MG63 (cell line): ENCODE data around the gene ENTPD7. TPM values are rescaled to one million over a fixed set of nuclear protein-coding genes. Genes with fewer than 3 reads are reported as not detected.
A peak's percentile ranks its signal among the peaks of the same experiment; 100 is the strongest.
"Not testable (repeated sequence)": the region's sequence is repeated elsewhere in the genome, so short reads cannot be mapped to it uniquely, and the experiment has no call there.

ENCODE experiments used
- DNase-seq: peaks from one replicate; pipeline ENCODE4 v3.0.0-alpha.2; 2020
- H3K27me3 ChIP-seq: fragments of 250-450 bp; sonication (Bioruptor Pico); 2 replicates; pipeline ENCODE4 v1.5.1; 2020; ENCODE audit warnings: mild to moderate bottlenecking, moderate library complexity
- H3K36me3 ChIP-seq: fragments of 250-450 bp; sonication (Bioruptor Pico); 2 replicates; pipeline ENCODE4 v1.5.1; 2020; ENCODE audit warnings: mild to moderate bottlenecking, moderate library complexity
- H3K4me3 ChIP-seq: fragments of 250-450 bp; sonication (Bioruptor Pico); 2 replicates; pipeline ENCODE4 v1.5.1; 2020; ENCODE audit warnings: mild to moderate bottlenecking, moderate library complexity
- H3K9me3 ChIP-seq: fragments of 250-450 bp; sonication (Bioruptor Pico); 2 replicates; pipeline ENCODE4 v1.5.1; 2020; ENCODE audit warnings: mild to moderate bottlenecking, moderate library complexity
- total RNA-seq: library from RNA; depleted of rRNA; stranded (reverse); fragments of >200 nt; shearing (Covaris generic); gene quantifications from 2 replicates; pipeline ENCODE4 v1.2.3, GENCODE V29; 2014; ENCODE audit warnings: low replicate concordance; rRNA removed

ENTPD7 gene, protein sequence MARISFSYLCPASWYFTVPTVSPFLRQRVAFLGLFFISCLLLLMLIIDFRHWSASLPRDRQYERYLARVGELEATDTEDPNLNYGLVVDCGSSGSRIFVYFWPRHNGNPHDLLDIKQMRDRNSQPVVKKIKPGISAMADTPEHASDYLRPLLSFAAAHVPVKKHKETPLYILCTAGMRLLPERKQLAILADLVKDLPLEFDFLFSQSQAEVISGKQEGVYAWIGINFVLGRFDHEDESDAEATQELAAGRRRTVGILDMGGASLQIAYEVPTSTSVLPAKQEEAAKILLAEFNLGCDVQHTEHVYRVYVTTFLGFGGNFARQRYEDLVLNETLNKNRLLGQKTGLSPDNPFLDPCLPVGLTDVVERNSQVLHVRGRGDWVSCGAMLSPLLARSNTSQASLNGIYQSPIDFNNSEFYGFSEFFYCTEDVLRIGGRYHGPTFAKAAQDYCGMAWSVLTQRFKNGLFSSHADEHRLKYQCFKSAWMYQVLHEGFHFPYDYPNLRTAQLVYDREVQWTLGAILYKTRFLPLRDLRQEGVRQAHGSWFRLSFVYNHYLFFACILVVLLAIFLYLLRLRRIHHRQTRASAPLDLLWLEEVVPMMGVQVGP
- total RNA-seq = 9.8 and 11.8 TPM in 2 replicates

DNA sequence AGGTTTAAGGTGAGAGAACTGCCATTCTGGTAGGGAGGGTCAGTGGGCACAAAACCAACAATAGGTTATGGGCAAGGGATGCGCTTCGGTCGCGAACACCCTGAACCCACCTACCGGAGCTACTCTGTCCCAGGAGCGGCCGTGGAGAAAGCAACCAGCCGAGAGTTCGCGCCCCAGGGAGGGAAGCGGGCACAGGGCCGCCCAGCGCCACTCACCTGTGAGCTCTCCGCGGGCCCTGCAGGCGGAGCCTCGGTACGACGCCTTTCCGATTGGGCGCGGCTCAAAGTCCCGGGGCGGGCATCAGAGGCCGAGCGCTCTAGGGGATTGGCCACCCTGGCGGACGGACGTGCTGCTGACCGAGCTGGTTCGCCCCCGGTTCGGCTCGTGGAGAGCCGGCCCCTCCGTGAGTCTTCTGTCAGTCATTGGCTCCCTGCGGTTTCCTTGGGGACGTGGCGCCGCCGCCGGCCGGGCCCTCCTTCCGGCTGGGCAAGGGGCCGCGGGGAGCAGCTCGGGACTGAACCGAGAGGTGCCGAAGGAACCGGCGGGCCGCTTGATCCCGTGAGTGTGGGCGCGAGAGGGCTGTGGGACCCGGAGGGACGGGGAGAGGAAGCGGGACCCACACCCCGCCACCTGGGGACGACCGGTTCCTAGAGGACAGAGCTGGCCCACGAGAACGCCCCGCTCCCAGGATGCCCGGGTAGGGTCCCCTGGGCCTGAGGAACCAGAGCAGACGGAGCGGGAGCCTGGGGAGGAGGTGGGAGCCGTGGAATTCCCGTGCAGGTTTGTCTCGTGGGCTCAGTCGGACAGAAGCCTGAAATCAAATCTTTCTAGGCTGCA is at the start of gene ENTPD7:
TSS of gene ENTPD7 (plus strand) at position 479 of the 837 bp plus-strand sequence. CDS start 448 bp downstream, outside the sequence.
- Histone ChIP-seq H3K4me3 (peak within 1 kb of the TSS; percentile 80), H3K9me3 (no peaks in the 10 kb centered on the region), H3K36me3 (peaks cover 14% of the 10 kb centered on the region), H3K27me3 (no peaks in the 10 kb centered on the region)
- DNase-seq = peak; percentile 97

DNA sequence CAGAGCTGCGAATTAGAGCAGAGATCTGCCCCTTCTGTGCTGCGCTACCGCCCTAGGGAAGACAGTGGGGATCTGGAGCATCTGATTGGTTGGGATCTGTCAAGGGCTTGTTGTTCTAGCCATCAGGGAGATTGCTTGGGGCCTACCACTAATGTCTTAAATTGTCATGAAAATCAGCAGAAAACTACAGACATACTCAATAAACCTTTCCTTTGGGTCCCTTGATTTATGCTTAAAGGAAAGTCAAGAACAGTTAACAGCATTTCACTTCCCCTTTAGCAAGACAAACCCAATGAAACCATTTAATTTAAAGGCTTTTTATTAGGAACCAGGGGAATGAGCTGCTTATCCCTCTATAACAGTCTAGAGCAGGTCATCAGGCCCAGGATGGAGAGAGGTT is 49.1 kb upstream of the ENTPD7 start:
- no peak for DNase-seq
- Histone ChIP-seq H3K4me3 (no peak overlapping the region), H3K27me3 (no peaks in the 10 kb centered on the region), H3K36me3 (peaks cover 33% of the 10 kb centered on the region), H3K9me3 (no peaks in the 10 kb centered on the region)

DNA sequence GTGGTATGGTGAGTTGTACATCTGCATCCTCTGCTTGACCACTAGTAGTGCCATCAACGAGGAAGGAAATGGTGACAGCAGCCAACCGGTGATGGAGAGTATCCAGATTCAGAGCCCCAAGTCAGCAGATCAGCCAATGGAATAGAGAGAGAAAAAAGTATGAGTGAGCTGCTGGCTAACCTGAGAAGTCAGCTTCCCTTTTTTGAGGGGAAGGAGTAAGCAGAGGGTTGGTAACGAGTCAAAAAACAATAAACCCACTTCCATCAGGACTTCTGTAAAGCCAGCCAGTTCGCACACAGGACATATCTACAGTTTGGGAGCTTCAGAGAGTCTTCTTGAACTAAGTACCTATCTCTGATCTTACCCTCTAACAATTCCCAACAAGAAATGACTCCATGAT is 48.0 kb upstream of the ENTPD7 start:
- H3K4me3 ChIP-seq = no peak overlapping the region
- no peak for DNase-seq
- no peaks in the 10 kb centered on the region for H3K27me3 ChIP-seq
- no peaks in the 10 kb centered on the region for H3K9me3 ChIP-seq
- peaks cover 40% of the 10 kb centered on the region for H3K36me3 ChIP-seq

DNA sequence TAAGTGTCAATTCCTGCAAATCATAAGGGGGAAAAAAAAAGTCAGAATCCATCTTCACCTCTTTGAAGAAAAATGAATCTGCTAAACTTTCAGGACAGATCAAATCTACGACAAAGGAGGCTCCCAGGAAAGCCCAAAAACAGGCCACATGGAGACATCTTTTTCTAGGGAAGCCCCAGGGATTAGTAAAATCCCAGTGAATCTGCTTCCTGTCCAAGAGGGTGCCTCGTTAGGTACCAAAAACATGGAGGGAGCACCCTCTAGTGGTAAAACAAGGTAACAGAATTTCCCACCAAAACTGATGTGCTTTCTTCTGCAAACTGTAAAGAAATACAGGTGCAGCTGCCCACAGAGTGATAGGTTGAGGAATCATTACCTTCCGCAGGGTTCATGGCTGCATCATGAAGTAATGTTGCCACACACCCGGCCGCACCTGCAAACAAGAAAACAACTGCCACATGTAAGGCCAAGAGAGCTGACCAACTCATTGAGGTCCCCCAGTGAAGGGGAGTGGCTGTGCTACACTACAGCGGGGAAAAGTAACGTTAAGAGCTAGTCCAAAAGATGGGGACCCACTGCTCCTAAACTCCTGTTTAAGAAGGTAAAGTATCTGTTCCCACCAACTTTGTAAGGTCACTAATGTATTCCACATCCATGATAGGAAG is 47.0 kb upstream of the ENTPD7 start:
- peak; percentile 4 for DNase-seq
- H3K36me3 ChIP-seq = peaks cover 48% of the 10 kb centered on the region
- H3K27me3 ChIP-seq = no peaks in the 10 kb centered on the region
- H3K9me3 ChIP-seq = no peaks in the 10 kb centered on the region
- H3K4me3 ChIP-seq = no peak overlapping the region

DNA sequence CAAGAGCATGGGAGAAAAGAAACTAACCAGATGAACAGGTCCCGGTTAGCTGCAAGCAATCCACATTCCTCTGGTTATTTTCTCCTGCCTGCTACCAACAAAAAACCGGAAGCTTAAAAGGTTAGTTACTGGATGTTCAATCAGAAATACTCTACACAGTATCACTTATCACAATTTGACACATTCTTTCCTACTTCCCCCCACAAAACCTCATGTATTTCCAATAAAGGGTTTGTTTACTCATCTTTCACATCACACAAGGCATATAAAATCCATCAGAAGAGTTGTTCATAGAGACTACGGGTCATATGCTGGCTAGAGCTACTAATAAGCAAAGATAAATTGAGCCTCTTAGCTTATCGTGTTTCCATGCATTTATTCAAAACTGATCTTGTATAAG is 43.9 kb upstream of the ENTPD7 start:
- DNase-seq = no peak

DNA sequence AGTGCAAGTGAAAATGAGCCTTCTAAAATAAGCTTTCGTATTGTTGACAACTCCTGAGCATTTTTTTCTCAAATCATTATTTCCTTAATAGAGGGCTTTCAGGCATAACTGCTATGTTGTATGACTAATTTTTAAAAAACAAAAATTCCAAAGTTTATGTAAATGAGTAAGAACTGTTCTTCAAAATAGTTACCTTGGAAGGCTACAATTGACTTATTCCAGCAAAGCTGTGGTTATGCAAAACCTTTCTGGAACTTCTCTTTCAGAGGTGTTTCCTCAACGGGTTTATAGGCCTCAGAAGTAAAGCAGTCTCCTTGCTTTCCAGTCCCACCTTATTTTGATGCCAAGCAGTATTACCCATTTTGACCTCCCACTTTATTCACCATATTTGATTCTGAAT is 41.6 kb upstream of the ENTPD7 start:
- Histone ChIP-seq H3K4me3 (peak overlapping the region; percentile 63), H3K9me3 (no peaks in the 10 kb centered on the region; the same call in 1 of the 2 replicates), H3K36me3 (peaks cover 33% of the 10 kb centered on the region), H3K27me3 (no peaks in the 10 kb centered on the region)
- no peak for DNase-seq

More for the DNA sequence above, 43.9 kb upstream of the ENTPD7 start:
- Histone ChIP-seq H3K36me3 (peaks cover 53% of the 10 kb centered on the region), H3K9me3 (no peaks in the 10 kb centered on the region), H3K4me3 (no peak overlapping the region), H3K27me3 (no peaks in the 10 kb centered on the region)

DNA sequence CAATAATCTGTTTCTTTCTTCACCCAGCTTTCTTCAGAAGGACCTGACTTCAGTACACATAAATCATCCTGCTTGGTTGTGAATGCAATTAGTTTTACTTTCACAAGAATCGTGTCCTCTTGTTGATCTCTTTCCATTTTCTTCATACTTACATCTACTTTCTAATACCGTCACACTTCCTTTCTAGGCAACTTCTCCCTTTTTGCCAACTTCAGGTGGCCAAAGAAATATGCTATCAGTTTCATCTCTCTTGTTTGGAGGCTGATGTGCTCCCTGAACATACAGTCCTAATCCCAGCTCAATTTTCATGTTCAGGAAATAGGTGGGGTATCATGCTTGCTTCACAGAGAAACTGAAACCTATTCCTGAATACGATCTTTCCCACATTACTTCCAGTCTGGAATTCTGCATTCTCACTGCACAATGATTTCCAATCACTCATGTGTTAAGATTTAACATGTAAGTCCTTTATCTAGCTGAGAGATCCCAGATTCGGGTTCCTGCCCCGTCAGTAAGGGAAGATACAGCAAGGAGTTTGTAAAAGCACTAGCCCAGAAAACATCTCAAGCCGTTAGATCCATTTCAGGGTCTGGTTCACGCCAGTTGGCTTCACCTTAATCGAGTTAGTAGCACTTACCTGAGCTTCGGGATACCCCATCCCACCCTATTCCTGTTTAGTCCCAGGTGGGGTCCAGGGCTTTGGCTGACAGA is 40.1 kb upstream of the ENTPD7 start:
- DNase-seq = no peak
- Histone ChIP-seq H3K36me3 (peaks cover 32% of the 10 kb centered on the region), H3K27me3 (no peaks in the 10 kb centered on the region), H3K4me3 (peak overlapping the region; percentile 63), H3K9me3 (peaks cover 4% of the 10 kb centered on the region)

DNA sequence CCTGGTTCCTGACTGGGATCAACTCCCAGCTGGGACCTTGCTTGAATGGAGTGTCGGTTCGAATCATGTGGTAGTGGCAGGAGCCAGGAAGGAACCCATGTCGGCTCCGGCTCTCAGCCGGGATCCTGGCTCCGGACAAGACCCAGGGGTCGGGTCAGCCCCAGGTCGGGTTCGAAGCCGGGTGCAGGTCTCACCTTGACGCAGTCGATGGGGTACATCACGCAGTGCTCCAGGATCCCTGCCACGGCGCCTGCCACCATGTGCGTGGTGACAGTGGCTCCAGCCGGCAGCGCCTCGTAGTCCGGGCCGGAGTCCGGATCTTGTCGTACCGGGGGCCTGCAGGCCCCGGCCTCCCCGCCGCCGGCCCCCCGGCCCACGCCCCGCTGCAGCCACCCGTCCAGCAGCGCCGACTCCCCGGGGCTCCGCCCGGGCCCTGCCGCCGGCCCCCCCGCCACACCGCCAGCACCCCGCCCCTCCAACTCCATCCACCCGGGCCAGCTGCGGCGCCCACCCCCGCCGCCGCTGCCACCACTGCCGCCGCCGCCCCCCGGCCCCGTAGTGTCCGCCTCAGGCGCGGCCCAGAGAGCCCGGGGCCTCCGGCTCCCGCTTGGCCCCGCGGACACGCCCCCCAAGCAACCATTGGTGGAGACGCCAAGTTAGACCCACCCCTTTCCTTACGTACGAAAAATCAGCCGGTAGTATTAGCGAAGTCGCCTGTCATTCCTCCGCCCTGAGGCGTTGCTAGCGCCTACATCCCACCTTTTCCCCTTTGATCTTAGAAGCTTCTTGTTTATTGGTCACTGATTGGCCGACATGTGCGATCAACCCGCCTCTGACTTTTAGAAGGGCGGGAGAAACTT is 39.2 kb upstream of the ENTPD7 start, which contains the start of gene SLC25A28:
TSS of gene SLC25A28 (minus strand) at position 589 of the 860 bp plus-strand sequence. CDS start at position 485, 104 bp downstream.
- H3K27me3 ChIP-seq = no peaks in the 10 kb centered on the region
- H3K36me3 ChIP-seq = peaks cover 27% of the 10 kb centered on the region
- H3K9me3 ChIP-seq = peaks cover 4% of the 10 kb centered on the region
- peak within 1 kb of the TSS; percentile 63 for H3K4me3 ChIP-seq
- DNase-seq = peak; percentile 3

DNA sequence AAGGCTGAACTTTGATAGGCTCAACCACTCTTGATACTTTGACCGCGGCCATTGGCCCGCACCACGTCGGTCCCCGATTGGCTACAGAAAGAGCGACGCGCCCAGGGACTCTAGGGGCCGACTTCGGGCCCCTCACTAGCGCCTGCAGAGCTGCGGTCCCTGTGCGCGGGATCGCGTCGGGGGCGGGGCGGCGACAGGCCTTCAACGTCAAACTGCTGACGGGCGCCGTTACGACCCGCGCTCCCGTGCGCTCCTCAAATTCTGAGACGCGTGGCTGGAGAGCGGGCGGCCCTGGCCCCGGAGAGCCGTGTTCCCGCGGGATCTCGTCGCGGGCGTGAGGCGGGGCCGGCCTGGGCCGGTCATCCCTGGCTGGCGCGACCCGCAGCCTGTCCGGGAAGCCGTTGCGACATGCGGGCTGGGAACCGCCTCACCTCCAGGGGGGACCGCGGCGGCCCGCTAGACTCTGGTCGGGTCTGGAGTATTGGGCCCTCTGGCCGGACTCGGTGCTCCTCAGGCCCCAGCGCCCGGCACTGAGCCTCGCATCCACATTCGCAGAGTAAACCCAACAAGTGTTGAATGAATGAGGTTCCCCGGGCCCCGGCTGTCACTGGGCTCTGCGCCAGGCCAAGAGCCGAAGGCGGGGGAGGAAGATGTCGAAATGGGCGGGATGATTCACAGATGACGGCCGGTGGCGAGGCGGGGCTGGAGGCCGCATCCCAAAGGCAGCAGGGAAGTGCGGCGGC is 38.4 kb upstream of the ENTPD7 start:
- DNase-seq = peak; percentile 97
- peak overlapping the region; percentile 63 for H3K4me3 ChIP-seq
- peaks cover 4% of the 10 kb centered on the region for H3K9me3 ChIP-seq
- H3K36me3 ChIP-seq = peaks cover 24% of the 10 kb centered on the region
- H3K27me3 ChIP-seq = no peaks in the 10 kb centered on the region

DNA sequence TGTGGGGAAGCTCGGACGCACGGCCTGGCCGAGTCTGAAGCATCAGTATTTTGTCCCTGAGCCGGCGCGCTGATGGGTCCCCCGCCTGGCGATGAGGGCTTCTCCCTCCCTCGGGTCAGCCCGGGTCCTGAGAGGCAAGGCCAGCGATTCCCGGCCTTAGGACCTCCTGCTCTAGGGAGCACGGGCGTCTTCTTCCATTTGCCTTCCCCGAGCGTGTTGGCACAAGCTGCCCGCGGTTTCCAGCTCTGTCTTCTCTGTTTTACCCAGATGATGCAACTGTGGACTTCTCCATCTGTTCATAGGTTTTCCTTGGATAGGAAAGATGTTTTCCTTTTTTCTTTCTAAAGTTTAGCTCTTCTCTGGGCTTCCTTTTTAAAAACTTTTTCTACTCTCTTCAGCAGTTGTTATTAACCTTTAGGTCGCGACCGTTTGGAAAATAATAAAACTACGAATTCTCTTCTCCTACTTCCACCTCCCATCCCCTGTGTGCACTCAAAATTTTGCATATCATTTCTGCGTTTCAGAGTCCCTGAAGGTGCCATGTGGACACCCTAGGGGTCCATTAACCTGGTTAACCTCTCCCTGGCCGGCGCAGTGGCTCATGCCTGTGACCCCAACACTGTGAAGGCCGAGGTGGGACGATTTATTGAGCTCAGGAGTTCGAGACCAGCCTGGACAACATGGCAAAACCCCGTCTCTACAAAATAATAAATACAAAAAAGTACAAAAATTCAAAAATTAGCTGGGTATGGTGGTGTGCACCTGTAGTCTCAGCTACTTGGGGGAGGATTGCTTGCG is 37.7 kb upstream of the ENTPD7 start:
- H3K9me3 ChIP-seq = peaks cover 4% of the 10 kb centered on the region
- H3K4me3 ChIP-seq = peak overlapping the region; percentile 63
- H3K36me3 ChIP-seq = peaks cover 18% of the 10 kb centered on the region
- no peaks in the 10 kb centered on the region for H3K27me3 ChIP-seq
- no peak for DNase-seq

DNA sequence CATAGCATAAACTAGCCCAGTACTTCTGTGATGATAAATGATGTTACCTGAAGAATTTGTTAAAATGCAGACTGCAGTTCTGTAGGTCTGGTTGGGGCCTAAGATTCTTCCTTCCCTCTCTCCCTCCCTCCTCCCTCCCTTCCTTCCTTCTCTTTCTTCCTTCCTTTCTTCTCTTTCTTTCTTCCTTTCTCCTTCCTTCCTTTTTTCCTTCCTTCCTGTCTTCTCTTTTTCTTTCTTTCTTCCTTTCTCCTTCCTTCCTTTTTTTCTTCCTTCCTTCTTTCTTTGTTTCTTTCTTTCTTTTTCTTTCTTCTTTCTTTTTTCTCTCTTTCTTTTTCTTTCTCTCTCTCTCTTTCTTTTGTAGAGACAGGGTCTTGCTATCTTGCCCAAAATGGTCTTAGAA is 35.4 kb upstream of the ENTPD7 start:
- Histone ChIP-seq H3K9me3 (peaks cover 4% of the 10 kb centered on the region), H3K36me3 (peaks cover 2% of the 10 kb centered on the region; the same call in 1 of the 2 replicates), H3K27me3 (no peaks in the 10 kb centered on the region), H3K4me3 (no peak overlapping the region)
- no peak for DNase-seq

DNA sequence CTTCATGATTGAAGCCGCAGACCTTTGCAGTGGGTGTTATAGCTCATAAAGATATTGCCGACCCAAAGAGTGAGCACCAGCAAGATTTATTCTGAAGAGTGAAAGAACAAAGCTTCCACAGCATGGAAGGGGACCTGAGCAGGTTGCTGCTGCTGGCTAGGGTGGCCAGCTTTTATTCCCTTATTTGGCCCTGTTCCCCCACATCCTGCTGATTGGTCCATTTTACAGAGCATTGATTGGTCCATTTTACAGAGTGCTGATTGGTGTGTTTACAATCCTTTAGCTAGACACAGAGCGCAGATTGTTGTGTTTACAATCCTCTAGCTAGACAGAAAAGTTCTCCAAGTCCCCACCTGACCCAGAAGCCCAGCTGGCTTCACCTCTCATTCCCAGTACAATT is 34.2 kb upstream of the ENTPD7 start:
- DNase-seq, H3K4me3 ChIP-seq, H3K9me3 ChIP-seq, H3K27me3 ChIP-seq, H3K36me3 ChIP-seq: not testable (repeated sequence)

DNA sequence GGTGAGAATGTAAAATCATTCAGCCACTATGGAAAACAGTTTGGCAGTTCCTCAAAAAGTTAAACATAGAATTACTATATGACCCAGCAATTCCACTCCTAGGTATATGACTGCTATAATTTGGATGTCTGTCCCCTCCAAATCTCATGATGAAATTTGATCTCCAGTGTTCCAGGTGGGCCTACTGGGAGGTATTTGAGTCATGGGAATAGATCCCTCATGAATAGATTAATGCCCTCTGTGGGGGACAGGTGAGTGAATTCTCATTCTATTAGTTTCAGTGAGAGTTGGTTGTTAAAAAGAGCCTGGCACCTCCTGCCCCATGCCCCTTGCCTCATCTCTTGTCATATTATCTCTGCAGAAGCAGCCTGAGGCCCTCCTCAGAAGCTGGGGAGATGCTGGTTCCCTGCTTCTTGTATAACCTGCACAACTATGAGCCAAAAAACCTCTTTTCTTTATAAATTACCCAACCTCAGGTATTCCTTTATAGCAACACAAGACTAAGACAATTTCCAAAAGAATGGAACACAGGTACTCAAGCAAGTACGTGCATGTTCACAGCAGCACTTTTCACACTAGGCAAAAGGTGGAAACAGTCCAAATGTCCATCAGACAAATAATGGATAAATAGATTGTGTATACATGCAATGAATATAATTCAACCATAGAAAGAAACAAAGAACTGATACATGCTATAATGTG is 30.2 kb upstream of the ENTPD7 start:
- Histone ChIP-seq H3K4me3 (no peak overlapping the region), H3K36me3 (no peaks in the 10 kb centered on the region), H3K9me3 (no peaks in the 10 kb centered on the region), H3K27me3 (no peaks in the 10 kb centered on the region)
- DNase-seq = no peak
